ENCODE measurements around the gene SNRPD3.
"Not testable (repeated sequence)": the region's sequence is repeated elsewhere in the genome, so short reads cannot be mapped to it uniquely, and the experiment has no call there.

Gene SNRPD3

GRCh38 chr22:24609888-24610287 is 54.1 kb downstream of the SNRPD3 start:
- DNase-seq (ENCODE audit: low read depth in 2 of 2): not testable (repeated sequence)

- DNase-seq (ENCODE audit: low read depth in 2 of 2): not testable (repeated sequence)
These were observed 59.0 kb downstream of the SNRPD3 start for GRCh38 chr22:24614794-24615193.

GRCh38 chr22:24621244-24621643 is 65.4 kb downstream of the SNRPD3 start:
- not testable (repeated sequence) for DNase-seq (ENCODE audit: low read depth in 2 of 2)

- DNase-seq (ENCODE audit: low read depth in 2 of 2): not testable (repeated sequence)
These were observed 66.8 kb downstream of the SNRPD3 start for GRCh38 chr22:24622596-24622995.
